Liver (tissue), 9 donors: ENCODE data around the gene OGFR. TPM values are rescaled to one million over a fixed set of nuclear protein-coding genes. Genes with fewer than 3 reads are reported as not detected.
A peak's percentile ranks its signal among the peaks of the same experiment; 100 is the strongest.

Source experiments
- DNase-seq: peaks from one replicate; pipeline ENCODE4 v3.0.0-alpha.2; 2017; ENCODE audit warnings: low spot score
- H3K27ac ChIP-seq, 2 donors: one replicate each; pipeline ENCODE4 v1.7.0; 2013; ENCODE audit warnings: inconsistent platforms in 2 of 2, low read length in 2 of 2, control low read depth in 1 of 2, low read depth in 1 of 2, mild to moderate bottlenecking in 1 of 2
- H3K27me3 ChIP-seq, 4 donors: one replicate each; pipeline versions ENCODE4 v1.6.1 to v1.7.0; 2013; ENCODE audit warnings: low read length in 3 of 4, inconsistent platforms in 1 of 4, mild to moderate bottlenecking in 1 of 4, moderate library complexity in 1 of 4; ENCODE audit not compliant: control insufficient read depth in 4 of 4, insufficient read depth in 4 of 4
- H3K36me3 ChIP-seq, 4 donors: one replicate each; pipeline versions ENCODE4 v1.6.1 to v1.7.0; 2013; ENCODE audit warnings: low read length in 3 of 4, mild to moderate bottlenecking in 3 of 4, low read depth in 1 of 4, moderate library complexity in 1 of 4; ENCODE audit not compliant: control insufficient read depth in 4 of 4, insufficient read depth in 3 of 4
- H3K4me1 ChIP-seq, 4 donors: one replicate each; pipeline versions ENCODE4 v1.6.1 to v1.7.0; 2013; ENCODE audit warnings: low read length in 3 of 4, mild to moderate bottlenecking in 3 of 4, moderate library complexity in 1 of 4; ENCODE audit not compliant: control insufficient read depth in 4 of 4, insufficient read depth in 4 of 4
- H3K4me3 ChIP-seq, 3 donors: one replicate each; pipeline versions ENCODE4 v1.6.1 to v1.7.0; 2013; ENCODE audit warnings: low read length in 3 of 3, control low read depth in 1 of 3, low read depth in 1 of 3, mild to moderate bottlenecking in 1 of 3
- H3K9ac ChIP-seq, 2 donors: one replicate each; pipeline ENCODE4 v1.7.0; 2013; ENCODE audit warnings: low read length in 2 of 2, mild to moderate bottlenecking in 2 of 2, moderate library complexity in 2 of 2, control low read depth in 1 of 2, low read depth in 1 of 2
- H3K9me3 ChIP-seq, 4 donors: one replicate each; pipeline versions ENCODE4 v1.6.1 to v1.7.0; 2013; ENCODE audit warnings: low read length in 3 of 4; ENCODE audit not compliant: control insufficient read depth in 4 of 4
- CTCF ChIP-seq: fragments of 150-350 bp; IDR thresholded peaks from 2 replicates; pipeline ENCODE4 v1.5.1; 2017; ENCODE audit warnings: improper control_type of control experiment, low read depth, low read length; ENCODE audit not compliant: missing input control
- EGR1 ChIP-seq, 2 donors: IDR thresholded peaks; 2 replicates each; pipeline ENCODE4 v1.6.1; 2016 to 2018; ENCODE audit warnings: antibody characterized with exemption in 2 of 2, low read depth in 2 of 2
- FOXA1 ChIP-seq: IDR thresholded peaks from 2 replicates; pipeline ENCODE4 v1.6.1; 2016; ENCODE audit warnings: antibody characterized with exemption
- FOXA2 ChIP-seq: IDR thresholded peaks from 2 replicates; pipeline ENCODE4 v1.6.1; 2016; ENCODE audit warnings: antibody characterized with exemption
- GABPA ChIP-seq, 2 donors: IDR thresholded peaks in 1 of 2; conservative IDR thresholded peaks in 1 of 2; 2 replicates each; pipeline ENCODE4 v1.6.1; 2016; ENCODE audit warnings: antibody characterized with exemption in 2 of 2, mild to moderate bottlenecking in 1 of 2, moderate library complexity in 1 of 2
- HNF4A ChIP-seq, 2 donors: conservative IDR thresholded peaks; 2 replicates each; pipeline ENCODE4 v1.6.1; 2016; ENCODE audit warnings: antibody characterized with exemption in 2 of 2, mild to moderate bottlenecking in 2 of 2
- HNF4G ChIP-seq: IDR thresholded peaks from 2 replicates; pipeline ENCODE4 v1.6.1; 2016; ENCODE audit warnings: antibody characterized with exemption
- JUND ChIP-seq, 2 donors: IDR thresholded peaks; 2 replicates each; pipeline ENCODE4 v1.6.1; 2016; ENCODE audit warnings: antibody characterized with exemption in 2 of 2
- MAX ChIP-seq: IDR thresholded peaks from 2 replicates; pipeline ENCODE4 v1.6.1; 2016; ENCODE audit warnings: antibody characterized with exemption
- NR2F2 ChIP-seq: IDR thresholded peaks from 2 replicates; pipeline ENCODE4 v1.6.1; 2016; ENCODE audit warnings: antibody characterized with exemption
- RAD21 ChIP-seq, 2 donors: IDR thresholded peaks; 2 replicates each; pipeline ENCODE4 v1.6.1; 2016; ENCODE audit warnings: antibody characterized with exemption in 2 of 2, mild to moderate bottlenecking in 2 of 2
- REST ChIP-seq: IDR thresholded peaks from 2 replicates; pipeline ENCODE4 v1.6.1; 2016; ENCODE audit warnings: antibody characterized with exemption, mild to moderate bottlenecking
- RXRA ChIP-seq, 2 donors: IDR thresholded peaks; 2 replicates each; pipeline ENCODE4 v1.6.1; 2017 to 2018; ENCODE audit warnings: antibody characterized with exemption in 2 of 2, mild to moderate bottlenecking in 1 of 2
- SP1 ChIP-seq: IDR thresholded peaks from 2 replicates; pipeline ENCODE4 v1.6.1; 2018; ENCODE audit warnings: antibody characterized with exemption, mild to moderate bottlenecking
- TAF1 ChIP-seq: conservative IDR thresholded peaks from 2 replicates; pipeline ENCODE4 v1.6.1; 2016; ENCODE audit warnings: antibody characterized with exemption, mild to moderate bottlenecking
- YY1 ChIP-seq: IDR thresholded peaks from 2 replicates; pipeline ENCODE4 v1.6.1; 2016; ENCODE audit warnings: antibody characterized with exemption, mild to moderate bottlenecking
- ZBTB33 ChIP-seq: IDR thresholded peaks from 2 replicates; pipeline ENCODE4 v1.6.1; 2016; ENCODE audit warnings: antibody characterized with exemption
- WGBS: extraction: QIAGEN DNeasy Blood & Tissue Kit; methylation state at CpG from one replicate; pipeline ENCODE4 v1.1.7; 2013; 5-methylcytosine and 5-hydroxymethylcytosine counted together
- polyA plus RNA-seq, 2 donors: library from polyadenylated mRNA; stranded (reverse) in 1 of 2; unstranded in 1 of 2; fragments of 200-250 nt in 1 of 2; fragments of >200 nt in 1 of 2; fragmentation: Nextera tagmentation in 1 of 2; extraction: Ambion mirVana in 1 of 2; gene quantifications; one replicate each; pipeline versions ENCODE4 v1.2.1 to v1.2.3, GENCODE V29; 2013 to 2015
- total RNA-seq, 2 donors: library from RNA; depleted of rRNA; stranded (reverse); fragments of >200 nt; gene quantifications; one replicate each; pipeline ENCODE4 v1.2.3, GENCODE V29; 2014
- TF ChIP-seq, protein P1 (sequence below): IDR thresholded peaks from 2 replicates; pipeline ENCODE4 v1.6.1; 2016; ENCODE audit warnings: antibody characterized with exemption
- donor health status: healthy.
- donor health status: healthy.
- donor health status: healthy.
- donor health status: healthy.
- donor health status: healthy.

OGFR gene
- total and polyA plus RNA-seq, 4 donors, result 5.9 to 59.4 (median 29.4) TPM

DNA sequence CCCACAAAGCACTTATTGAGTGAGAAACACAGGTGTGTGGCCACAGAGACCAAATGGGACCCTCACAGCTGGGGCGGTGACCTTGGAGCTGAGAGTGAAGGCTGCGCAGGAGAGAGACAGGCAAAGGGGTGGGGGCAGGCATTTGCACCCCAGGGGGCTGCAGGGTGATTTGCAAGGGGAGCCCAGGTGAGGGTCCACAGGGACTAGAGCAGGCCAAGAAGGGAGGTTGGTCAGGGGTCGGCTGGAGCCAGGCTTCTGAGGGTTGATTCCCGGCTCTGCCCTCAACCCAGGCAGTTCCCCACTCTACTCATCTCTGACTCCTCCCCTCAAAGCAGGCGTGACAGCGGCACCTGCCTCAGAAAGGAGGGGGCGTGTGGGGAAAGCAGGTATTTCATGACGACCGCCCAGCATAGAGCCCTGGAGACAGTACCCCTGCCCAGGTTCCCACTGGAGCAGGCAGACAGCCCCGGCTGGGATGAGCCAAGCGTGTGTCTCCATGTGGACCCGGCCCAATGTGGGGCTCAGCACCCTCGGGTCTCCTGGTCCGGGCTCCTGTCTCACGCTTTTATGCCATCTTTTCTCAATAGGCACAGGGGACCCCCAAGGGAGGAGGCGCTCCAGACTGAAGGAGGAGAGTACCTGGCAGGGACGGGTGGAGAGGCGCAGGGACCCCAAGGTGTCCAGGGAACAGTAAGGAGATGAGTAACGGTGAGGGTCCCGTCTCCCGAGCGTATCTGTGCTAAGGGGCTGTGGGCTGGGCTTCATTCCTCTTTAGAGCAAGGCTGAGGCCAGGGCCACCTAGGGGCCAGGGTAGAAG, 11.5 kb upstream of the OGFR start:
- Histone ChIP-seq H3K36me3 (no peaks in the 10 kb centered on the region), H3K27me3 (no peaks in the 10 kb centered on the region), H3K9me3 (no peaks in the 10 kb centered on the region), H3K4me1 (peaks cover 13 to 39% (median 24%) of the 10 kb centered on the region in 4 donors), H3K4me3 (no peak overlapping the region), H3K27ac (peak overlapping the region in 1 of 2 donors; percentile 88), H3K9ac (peak overlapping the region in 1 of 2 donors; percentile 50)
- TF ChIP-seq SP1, result no peak
- TF ChIP-seq TAF1, result no peak
- no peak for TF ChIP-seq RXRA (IDR thresholded peaks at IDR 0.05)
- no peak for TF ChIP-seq NR2F2
- no peak for TF ChIP-seq HNF4A (conservative IDR thresholded peaks at IDR 0.05)
- no peak for TF ChIP-seq GABPA (IDR thresholded peaks at IDR 0.05 in 1 of 2, conservative IDR thresholded peaks at IDR 0.05 in 1 of 2)
- TF ChIP-seq HNF4G, result no peak
- no peak for TF ChIP-seq FOXA1
- no peak for TF ChIP-seq CTCF
- TF ChIP-seq YY1, result no peak
- no peak for TF ChIP-seq FOXA2
- TF ChIP-seq EGR1 (IDR thresholded peaks at IDR 0.05; ENCODE audit: low read depth in 2 of 2), result no peak
- TF ChIP-seq, protein P1, sequence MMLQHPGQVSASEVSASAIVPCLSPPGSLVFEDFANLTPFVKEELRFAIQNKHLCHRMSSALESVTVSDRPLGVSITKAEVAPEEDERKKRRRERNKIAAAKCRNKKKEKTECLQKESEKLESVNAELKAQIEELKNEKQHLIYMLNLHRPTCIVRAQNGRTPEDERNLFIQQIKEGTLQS, result no peak
- TF ChIP-seq JUND (IDR thresholded peaks at IDR 0.05), result no peak
- TF ChIP-seq RAD21 (IDR thresholded peaks at IDR 0.05), result no peak
- no peak for TF ChIP-seq ZBTB33
- no peak for TF ChIP-seq MAX
- 91% methylated on average over 22 of the region's 22 CpGs for WGBS
- no peak for DNase-seq

DNA sequence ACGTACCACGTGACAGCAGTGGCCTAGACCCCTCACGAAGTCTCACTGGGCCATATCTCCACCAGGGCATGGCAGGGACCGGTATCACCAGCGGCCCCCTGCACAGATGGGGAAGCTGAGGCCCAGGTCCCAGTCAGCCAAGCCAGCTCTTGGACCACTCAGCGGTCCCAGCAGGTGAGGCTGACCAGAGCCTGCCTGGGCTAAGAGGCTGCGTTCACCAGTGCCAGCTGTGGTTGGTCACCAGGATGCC, 11.0 kb upstream of the OGFR start:
- Histone ChIP-seq H3K27ac (peak overlapping the region; percentile 83 to 88), H3K36me3 (peaks cover 0 to 2% (median under 1%) of the 10 kb centered on the region in 4 donors), H3K4me1 (peaks cover 13 to 45% (median 29%) of the 10 kb centered on the region in 4 donors), H3K27me3 (no peaks in the 10 kb centered on the region), H3K4me3 (peak overlapping the region in 1 of 3 donors; percentile 8), H3K9me3 (no peaks in the 10 kb centered on the region), H3K9ac (peak overlapping the region; percentile 2 to 50)
- DNase-seq, result no peak
- TF ChIP-seq MAX (no peak), GABPA (IDR thresholded peaks at IDR 0.05 in 1 of 2, conservative IDR thresholded peaks at IDR 0.05 in 1 of 2) (no peak), FOXA2 (no peak), NR2F2 (no peak), SP1 (no peak), RXRA (IDR thresholded peaks at IDR 0.05) (no peak), HNF4G (no peak), EGR1 (IDR thresholded peaks at IDR 0.05; ENCODE audit: low read depth in 2 of 2) (no peak), JUND (IDR thresholded peaks at IDR 0.05) (no peak), HNF4A (conservative IDR thresholded peaks at IDR 0.05) (no peak), RAD21 (IDR thresholded peaks at IDR 0.05) (no peak), REST (no peak), ZBTB33 (no peak), FOXA1 (no peak)
- TF ChIP-seq, protein P1, result no peak
- 68% methylated on average over 7 of the region's 7 CpGs for WGBS
